ENCODE measurements around the gene DCAF10. TPM values are rescaled to one million over a fixed set of nuclear protein-coding genes. Genes with fewer than 3 reads are reported as not detected.

Gene DCAF10
- total and polyA plus RNA-seq, 10 of the 15 experiments (the other 5 are each of a cell fraction or from before 2014, with no cell fraction given): 3.9 to 21.7 (median 9.8) TPM

- TF ChIP-seq CBX3 (IDR thresholded peaks at IDR 0.05; ENCODE audit: borderline replicate concordance, low read depth) (no peak), MXI1 (IDR thresholded peaks at IDR 0.05; ENCODE audit: low read depth, low read length) (peak; percentile 93), YBX1 (IDR thresholded peaks at IDR 0.05) (no peak), CHD4 (IDR thresholded peaks at IDR 0.05) (no peak), HDGF (IDR thresholded peaks at IDR 0.05) (no peak), NRF1 (conservative IDR thresholded peaks at IDR 0.05; ENCODE audit: low read depth, low read length) (peak; percentile 67), CEBPZ (IDR thresholded peaks at IDR 0.05; ENCODE audit: low read depth, low read length) (no peak), KAT2A (conservative IDR thresholded peaks at IDR 0.05; ENCODE audit: control insufficient read depth, low read depth, low read length) (no peak), MYB (IDR thresholded peaks at IDR 0.05; ENCODE audit: borderline replicate concordance, low read depth, low read length) (peak; percentile 55; the same call in 1 of the 2 replicates), TAF1 (IDR thresholded peaks at IDR 0.05; ENCODE audit: borderline replicate concordance, low read depth, low read length) (peak; percentile 34; the same call in 1 of the 2 replicates), USF2 (IDR thresholded peaks at IDR 0.05; ENCODE audit: borderline replicate concordance, low read depth, low read length) (peak; percentile 78), IRF5 (IDR thresholded peaks at IDR 0.05; ENCODE audit: borderline replicate concordance) (no peak), ZBTB4 (CRISPR knock-in tag; IDR thresholded peaks at IDR 0.05) (no peak), NFXL1 (IDR thresholded peaks at IDR 0.05; ENCODE audit: borderline replicate concordance) (no peak), MTA2 (IDR thresholded peaks at IDR 0.05; ENCODE audit: low read depth) (no peak), SUZ12 (IDR thresholded peaks at IDR 0.05; ENCODE audit: unreplicated experiment) (no peak), HSF1 (IDR thresholded peaks at IDR 0.05; ENCODE audit: low read depth, low read length) (0 out of 2 replicates have a peak, but pooled peaks have one; percentile 20), ZZZ3 (IDR thresholded peaks at IDR 0.05; ENCODE audit: control insufficient read depth, insufficient read length, low read depth) (no peak), ETV6 (conservative IDR thresholded peaks at IDR 0.05 in 1 of 2, IDR thresholded peaks at IDR 0.05 in 1 of 2; ENCODE audit: borderline replicate concordance in 1 of 2, low read depth in 1 of 2) (no peak)
Observed at GRCh38 chr9:37903647-37904444, 103.2 kb downstream of the DCAF10 start, which contains the start of gene SLC25A51 (continued).

Measured in GM12878 (cell line).